GM18507 (cell line): ENCODE measurements around the gene TTC9.

Source experiments
- DNase-seq: peaks from one replicate; pipeline ENCODE4 v3.0.0; 2011; ENCODE audit warnings: low read depth; ENCODE audit not compliant: insufficient read length; ENCODE audit errors: extremely low spot score
- FAIRE-seq: peaks from 2 replicates; lab custom pipeline; 2011; peaks lifted over from hg19 to GRCh38; lab: Jason Lieb, UNC

TTC9 gene

GRCh38 chr14:70708717-70709570 is 67.2 kb downstream of the TTC9 start:
- DNase-seq: no peak
- no peak for FAIRE-seq

GRCh38 chr14:70709726-70710382 is 68.1 kb downstream of the TTC9 start:
- FAIRE-seq (no peak), DNase-seq (no peak)

- FAIRE-seq (no peak), DNase-seq (no peak)
Observed at GRCh38 chr14:70711451-70711850, 69.7 kb downstream of the TTC9 start.

GRCh38 chr14:70713096-70713495 is 71.4 kb downstream of the TTC9 start:
- DNase-seq (no peak), FAIRE-seq (peak; percentile 47)

- FAIRE-seq (no peak), DNase-seq (no peak)
Observed at GRCh38 chr14:70713511-70713916, 71.8 kb downstream of the TTC9 start.

- FAIRE-seq (peak; percentile 75), DNase-seq (peak; percentile 28)
Observed at GRCh38 chr14:70714055-70714550, 72.4 kb downstream of the TTC9 start.

- DNase-seq: no peak
- no peak for FAIRE-seq
Observed at GRCh38 chr14:70716483-70716882, 74.8 kb downstream of the TTC9 start.

GRCh38 chr14:70716958-70717357 is 75.2 kb downstream of the TTC9 start:
- no peak for DNase-seq
- FAIRE-seq: no peak

- FAIRE-seq: no peak
- no peak for DNase-seq
Observed at GRCh38 chr14:70718383-70719118, 76.8 kb downstream of the TTC9 start.

- FAIRE-seq (no peak), DNase-seq (no peak)
Observed at GRCh38 chr14:70721542-70721941, 79.8 kb downstream of the TTC9 start.

- DNase-seq: no peak
- FAIRE-seq: no peak
Observed at GRCh38 chr14:70722418-70722817, 80.7 kb downstream of the TTC9 start.

GRCh38 chr14:70723276-70723675 is 81.6 kb downstream of the TTC9 start:
- no peak for DNase-seq
- no peak for FAIRE-seq

GRCh38 chr14:70724110-70724509 is 82.4 kb downstream of the TTC9 start:
- FAIRE-seq (no peak), DNase-seq (no peak)

GRCh38 chr14:70724944-70725343 is 83.2 kb downstream of the TTC9 start:
- DNase-seq (no peak), FAIRE-seq (no peak)
